ENCODE results near the gene HBD.

Gene HBD

DNA sequence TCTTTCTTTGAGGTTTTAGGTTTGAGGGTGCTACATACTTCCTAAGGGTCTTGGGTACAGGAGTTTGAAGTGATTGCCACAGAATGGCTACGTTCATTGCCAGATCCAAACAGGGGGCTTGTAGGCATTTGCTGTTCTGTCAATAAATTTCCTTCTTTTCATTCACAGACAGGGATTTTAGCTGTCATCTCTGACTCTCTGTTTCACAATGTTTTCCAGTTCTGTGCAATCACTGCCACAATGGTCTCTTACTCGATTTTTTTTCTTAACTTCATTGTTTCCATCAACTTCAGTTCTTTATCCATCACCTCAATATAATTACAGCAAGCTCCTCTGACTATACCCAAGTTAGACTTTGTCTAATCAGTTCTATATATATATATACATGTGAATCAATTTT is 6.2 kb upstream of the HBD start:
- Histone ChIP-seq H3K9me2 (replicated peaks; ENCODE audit: insufficient read depth, low read length) (no peaks in the 10 kb centered on the region), H3K79me2 (ENCODE audit: insufficient read depth, low read length) (no peaks in the 10 kb centered on the region), H3K4me2 (ENCODE audit: low read depth, low read length, poor library complexity, severe bottlenecking) (no peak overlapping the region), H3K9me3 (ENCODE audit: insufficient read depth, low read length) (no peaks in the 10 kb centered on the region), H3K4me3 (ENCODE audit: insufficient read depth, low read length, poor library complexity, severe bottlenecking) (no peak overlapping the region), H3F3A (ENCODE audit: insufficient read depth) (no peaks in the 10 kb centered on the region), H3K27me3 (ENCODE audit: low read length) (no peaks in the 10 kb centered on the region), H3K9ac (ENCODE audit: low read length) (no peak overlapping the region), H2AFZ (ENCODE audit: low read depth, low read length, severe bottlenecking) (no peak overlapping the region), H3K27ac (ENCODE audit: low read depth, low read length) (no peak overlapping the region), H3K36me3 (ENCODE audit: low read length) (no peaks in the 10 kb centered on the region), H4K20me1 (ENCODE audit: low read depth, low read length) (no peaks in the 10 kb centered on the region)
- TF ChIP-seq EZH2phosphoT487 (conservative IDR thresholded peaks at IDR 0.05; ENCODE audit: low read length) = no peak
- TF ChIP-seq, protein P1, sequence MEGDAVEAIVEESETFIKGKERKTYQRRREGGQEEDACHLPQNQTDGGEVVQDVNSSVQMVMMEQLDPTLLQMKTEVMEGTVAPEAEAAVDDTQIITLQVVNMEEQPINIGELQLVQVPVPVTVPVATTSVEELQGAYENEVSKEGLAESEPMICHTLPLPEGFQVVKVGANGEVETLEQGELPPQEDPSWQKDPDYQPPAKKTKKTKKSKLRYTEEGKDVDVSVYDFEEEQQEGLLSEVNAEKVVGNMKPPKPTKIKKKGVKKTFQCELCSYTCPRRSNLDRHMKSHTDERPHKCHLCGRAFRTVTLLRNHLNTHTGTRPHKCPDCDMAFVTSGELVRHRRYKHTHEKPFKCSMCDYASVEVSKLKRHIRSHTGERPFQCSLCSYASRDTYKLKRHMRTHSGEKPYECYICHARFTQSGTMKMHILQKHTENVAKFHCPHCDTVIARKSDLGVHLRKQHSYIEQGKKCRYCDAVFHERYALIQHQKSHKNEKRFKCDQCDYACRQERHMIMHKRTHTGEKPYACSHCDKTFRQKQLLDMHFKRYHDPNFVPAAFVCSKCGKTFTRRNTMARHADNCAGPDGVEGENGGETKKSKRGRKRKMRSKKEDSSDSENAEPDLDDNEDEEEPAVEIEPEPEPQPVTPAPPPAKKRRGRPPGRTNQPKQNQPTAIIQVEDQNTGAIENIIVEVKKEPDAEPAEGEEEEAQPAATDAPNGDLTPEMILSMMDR (IDR thresholded peaks at IDR 0.05; ENCODE audit: insufficient read depth, low read length, poor library complexity, severe bottlenecking) = no peak

DNA sequence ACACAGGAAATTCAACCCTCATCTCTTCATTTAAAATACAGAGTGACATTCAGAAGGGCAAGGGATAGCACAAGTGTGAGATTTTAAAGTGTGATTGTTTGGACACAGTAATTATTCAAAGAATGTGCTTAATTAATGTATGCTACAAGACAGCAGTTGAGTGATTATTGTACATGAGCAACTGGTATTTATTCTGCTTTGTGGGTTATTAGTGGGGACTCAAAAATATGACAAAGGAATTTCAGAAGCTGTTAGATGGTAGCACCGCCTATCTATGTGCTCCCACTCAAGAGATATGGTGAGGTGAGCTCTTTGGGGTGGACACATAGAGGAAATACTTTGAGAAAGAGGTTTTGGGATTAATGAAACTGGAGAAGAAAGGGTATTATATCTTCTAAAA is 5.8 kb upstream of the HBD start:
- Histone ChIP-seq H3K9me2 (replicated peaks; ENCODE audit: insufficient read depth, low read length) (no peaks in the 10 kb centered on the region), H3K27me3 (ENCODE audit: low read length) (no peaks in the 10 kb centered on the region), H3K27ac (ENCODE audit: low read depth, low read length) (no peak overlapping the region), H2AFZ (ENCODE audit: low read depth, low read length, severe bottlenecking) (no peak overlapping the region), H3F3A (ENCODE audit: insufficient read depth) (no peaks in the 10 kb centered on the region), H3K9me3 (ENCODE audit: insufficient read depth, low read length) (no peaks in the 10 kb centered on the region), H3K36me3 (ENCODE audit: low read length) (no peaks in the 10 kb centered on the region), H3K4me3 (ENCODE audit: insufficient read depth, low read length, poor library complexity, severe bottlenecking) (no peak overlapping the region), H3K4me2 (ENCODE audit: low read depth, low read length, poor library complexity, severe bottlenecking) (no peak overlapping the region), H4K20me1 (ENCODE audit: low read depth, low read length) (no peaks in the 10 kb centered on the region), H3K9ac (ENCODE audit: low read length) (no peak overlapping the region), H3K79me2 (ENCODE audit: insufficient read depth, low read length) (no peaks in the 10 kb centered on the region)
- no peak for TF ChIP-seq EZH2phosphoT487 (conservative IDR thresholded peaks at IDR 0.05; ENCODE audit: low read length)
- TF ChIP-seq, protein P1 (IDR thresholded peaks at IDR 0.05; ENCODE audit: insufficient read depth, low read length, poor library complexity, severe bottlenecking) = no peak

DNA sequence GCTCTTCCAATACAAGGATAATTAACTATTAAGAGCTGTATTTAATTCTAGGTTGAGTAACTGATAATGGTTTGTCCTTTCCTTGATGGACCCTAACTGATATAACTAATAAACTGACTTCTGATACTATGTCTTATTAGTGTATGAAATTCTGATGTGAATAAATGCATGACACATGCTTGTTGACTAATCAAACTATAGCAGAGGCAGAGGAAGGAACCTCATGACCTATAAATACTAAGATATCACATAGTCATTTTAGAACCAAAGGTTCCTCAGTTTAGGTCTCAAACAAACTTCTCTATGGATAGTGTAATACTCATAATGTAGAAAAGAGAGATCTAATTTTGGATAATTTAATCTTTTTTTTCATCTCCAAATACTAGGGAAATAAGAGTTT is 4.8 kb upstream of the HBD start:
- no peak overlapping the region for H3K4me3 ChIP-seq (ENCODE audit: insufficient read depth, low read length, poor library complexity, severe bottlenecking)
- H3K36me3 ChIP-seq (ENCODE audit: low read length) = no peaks in the 10 kb centered on the region
- H3K27ac ChIP-seq (ENCODE audit: low read depth, low read length) = no peak overlapping the region
- no peak overlapping the region for H2AFZ ChIP-seq (ENCODE audit: low read depth, low read length, severe bottlenecking)
- H4K20me1 ChIP-seq (ENCODE audit: low read depth, low read length) = no peaks in the 10 kb centered on the region
- no peak overlapping the region for H3K9ac ChIP-seq (ENCODE audit: low read length)
- TF ChIP-seq EZH2phosphoT487 (conservative IDR thresholded peaks at IDR 0.05; ENCODE audit: low read length) = no peak
- TF ChIP-seq, protein P1 (IDR thresholded peaks at IDR 0.05; ENCODE audit: insufficient read depth, low read length, poor library complexity, severe bottlenecking) = no peak
- no peak overlapping the region for H3K4me2 ChIP-seq (ENCODE audit: low read depth, low read length, poor library complexity, severe bottlenecking)
- no peaks in the 10 kb centered on the region for H3K9me2 ChIP-seq (replicated peaks; ENCODE audit: insufficient read depth, low read length)
- no peaks in the 10 kb centered on the region for H3K79me2 ChIP-seq (ENCODE audit: insufficient read depth, low read length)
- no peaks in the 10 kb centered on the region for H3F3A ChIP-seq (ENCODE audit: insufficient read depth)
- no peaks in the 10 kb centered on the region for H3K27me3 ChIP-seq (ENCODE audit: low read length)
- H3K9me3 ChIP-seq (ENCODE audit: insufficient read depth, low read length) = no peaks in the 10 kb centered on the region

DNA sequence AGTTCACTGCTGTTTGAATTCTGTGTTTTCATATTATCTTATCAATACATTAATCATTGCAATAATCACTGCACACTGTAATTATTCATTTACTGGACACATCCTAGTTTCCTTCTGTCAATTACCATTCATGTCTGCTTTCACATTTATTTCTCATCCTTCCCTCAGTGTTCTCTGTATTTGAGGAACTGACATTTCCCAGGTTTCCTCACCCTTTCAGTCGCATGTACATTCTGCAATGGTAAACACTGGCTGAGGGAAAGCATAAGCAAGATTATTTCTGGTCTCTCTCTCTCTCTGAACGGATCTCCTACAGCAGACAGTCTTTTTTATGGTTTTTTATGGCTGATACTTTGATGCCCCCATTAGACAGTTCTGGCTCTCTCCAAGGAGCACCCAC is 4.2 kb upstream of the HBD start:
- no peaks in the 10 kb centered on the region for H3K79me2 ChIP-seq (ENCODE audit: insufficient read depth, low read length)
- TF ChIP-seq, protein P1 (IDR thresholded peaks at IDR 0.05; ENCODE audit: insufficient read depth, low read length, poor library complexity, severe bottlenecking) = no peak
- TF ChIP-seq EZH2phosphoT487 (conservative IDR thresholded peaks at IDR 0.05; ENCODE audit: low read length) = no peak
- H3K9ac ChIP-seq (ENCODE audit: low read length) = no peak overlapping the region
- H3K9me3 ChIP-seq (ENCODE audit: insufficient read depth, low read length) = no peaks in the 10 kb centered on the region
- H3K9me2 ChIP-seq (replicated peaks; ENCODE audit: insufficient read depth, low read length) = no peaks in the 10 kb centered on the region
- H3K27me3 ChIP-seq (ENCODE audit: low read length) = no peaks in the 10 kb centered on the region
- H3K36me3 ChIP-seq (ENCODE audit: low read length) = no peaks in the 10 kb centered on the region
- H3K4me3 ChIP-seq (ENCODE audit: insufficient read depth, low read length, poor library complexity, severe bottlenecking) = no peak overlapping the region
- H3F3A ChIP-seq (ENCODE audit: insufficient read depth) = no peaks in the 10 kb centered on the region
- no peak overlapping the region for H2AFZ ChIP-seq (ENCODE audit: low read depth, low read length, severe bottlenecking)
- H3K27ac ChIP-seq (ENCODE audit: low read depth, low read length) = no peak overlapping the region
- no peak overlapping the region for H3K4me2 ChIP-seq (ENCODE audit: low read depth, low read length, poor library complexity, severe bottlenecking)
- no peaks in the 10 kb centered on the region for H4K20me1 ChIP-seq (ENCODE audit: low read depth, low read length)

Measured in SU-DHL-6 (cell line).